Measurements from ENCODE around the gene PRRT2.
"Not testable (repeated sequence)": the region's sequence is repeated elsewhere in the genome, so short reads cannot be mapped to it uniquely, and the experiment has no call there.

The PRRT2 gene

GRCh38 chr16:29830774-29831173 is 18.8 kb downstream of the PRRT2 start:
- TF ChIP-seq PAX5 (IDR thresholded peaks at IDR 0.05; ENCODE audit: insufficient read depth, low read length, severe bottlenecking) (no peak), POLR2A (IDR thresholded peaks at IDR 0.05; ENCODE audit: low read depth, low read length) (no peak), TAF1 (IDR thresholded peaks at IDR 0.05; ENCODE audit: low read depth, low read length) (no peak), POLR2AphosphoS5 (IDR thresholded peaks at IDR 0.05; ENCODE audit: low read depth, low read length) (no peak), SPI1 (IDR thresholded peaks at IDR 0.05; ENCODE audit: low read depth, low read length) (no peak), POU2F2 (IDR thresholded peaks at IDR 0.05; ENCODE audit: low read depth, low read length) (no peak)
- no peak for DNase-seq (ENCODE audit: insufficient read length, low spot score)
- no peak for FAIRE-seq

GRCh38 chr16:29831490-29831889 is 19.5 kb downstream of the PRRT2 start:
- TF ChIP-seq SPI1 (IDR thresholded peaks at IDR 0.05; ENCODE audit: low read depth, low read length) = no peak
- TF ChIP-seq POLR2A (IDR thresholded peaks at IDR 0.05; ENCODE audit: low read depth, low read length) = no peak
- TF ChIP-seq POU2F2 (IDR thresholded peaks at IDR 0.05; ENCODE audit: low read depth, low read length) = no peak
- TF ChIP-seq TAF1 (IDR thresholded peaks at IDR 0.05; ENCODE audit: low read depth, low read length) = no peak
- no peak for TF ChIP-seq PAX5 (IDR thresholded peaks at IDR 0.05; ENCODE audit: insufficient read depth, low read length, severe bottlenecking)
- no peak for TF ChIP-seq POLR2AphosphoS5 (IDR thresholded peaks at IDR 0.05; ENCODE audit: low read depth, low read length)

GRCh38 chr16:29833219-29833618 is 21.2 kb downstream of the PRRT2 start:
- not testable (repeated sequence) for FAIRE-seq; DNase-seq (ENCODE audit: insufficient read length, low spot score)

More at GRCh38 chr16:29831490-29831889, 19.5 kb downstream of the PRRT2 start:
- DNase-seq (ENCODE audit: insufficient read length, low spot score) (no peak), FAIRE-seq (no peak)

DNA sequence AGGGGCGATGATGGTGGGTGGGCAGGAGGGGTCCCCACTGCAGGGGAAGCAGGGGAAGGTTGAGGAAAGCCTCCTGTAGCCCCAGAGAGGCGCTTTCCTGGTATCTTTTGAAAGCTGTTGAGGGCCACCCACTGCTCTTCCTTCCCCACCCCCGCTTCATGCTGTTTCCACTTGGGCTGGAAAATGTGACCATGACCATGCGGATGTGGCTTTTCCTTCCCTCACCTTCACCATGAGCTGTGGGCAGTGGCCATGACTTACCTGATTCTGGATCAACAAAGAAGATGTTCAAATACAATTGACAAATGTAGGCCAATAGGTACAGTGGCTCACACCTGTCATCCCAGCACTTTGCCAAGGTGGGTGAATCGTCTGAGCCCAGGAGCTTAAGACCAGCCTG is 22.1 kb downstream of the PRRT2 start:
- DNase-seq (ENCODE audit: insufficient read length, low spot score) (no peak), FAIRE-seq (no peak)
- TF ChIP-seq POLR2A (IDR thresholded peaks at IDR 0.05; ENCODE audit: low read depth, low read length) = no peak
- no peak for TF ChIP-seq SPI1 (IDR thresholded peaks at IDR 0.05; ENCODE audit: low read depth, low read length)
- no peak for TF ChIP-seq TAF1 (IDR thresholded peaks at IDR 0.05; ENCODE audit: low read depth, low read length)
- no peak for TF ChIP-seq PAX5 (IDR thresholded peaks at IDR 0.05; ENCODE audit: insufficient read depth, low read length, severe bottlenecking)
- TF ChIP-seq POLR2AphosphoS5 (IDR thresholded peaks at IDR 0.05; ENCODE audit: low read depth, low read length) = no peak
- TF ChIP-seq POU2F2 (IDR thresholded peaks at IDR 0.05; ENCODE audit: low read depth, low read length) = no peak

DNA sequence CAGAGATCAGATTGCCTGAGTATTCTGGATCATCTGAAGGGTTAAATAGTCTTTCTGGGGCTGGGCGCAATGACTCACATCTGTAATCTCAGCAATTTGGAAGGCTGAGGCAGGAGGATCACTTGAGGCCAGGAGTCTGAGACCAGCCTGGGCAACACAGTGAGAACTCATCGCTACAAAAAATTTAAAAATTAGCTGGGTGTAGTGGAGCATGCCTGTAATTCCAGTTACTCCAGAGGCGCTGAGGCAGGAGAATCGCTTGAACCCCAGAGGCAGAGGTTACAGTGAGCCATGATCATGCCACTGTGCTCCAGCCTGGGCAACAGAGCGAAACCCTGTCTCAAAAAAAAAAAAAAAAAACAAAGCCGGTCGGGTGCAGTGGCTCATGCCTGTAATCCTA is 23.9 kb downstream of the PRRT2 start:
- FAIRE-seq (no peak), DNase-seq (ENCODE audit: insufficient read length, low spot score) (no peak)
- TF ChIP-seq POLR2AphosphoS5 (IDR thresholded peaks at IDR 0.05; ENCODE audit: low read depth, low read length) (no peak), POU2F2 (IDR thresholded peaks at IDR 0.05; ENCODE audit: low read depth, low read length) (no peak), TAF1 (IDR thresholded peaks at IDR 0.05; ENCODE audit: low read depth, low read length) (no peak), POLR2A (IDR thresholded peaks at IDR 0.05; ENCODE audit: low read depth, low read length) (no peak), PAX5 (IDR thresholded peaks at IDR 0.05; ENCODE audit: insufficient read depth, low read length, severe bottlenecking) (no peak), SPI1 (IDR thresholded peaks at IDR 0.05; ENCODE audit: low read depth, low read length) (no peak)

- DNase-seq (ENCODE audit: insufficient read length, low spot score) (no peak), FAIRE-seq (no peak)
- TF ChIP-seq PAX5 (IDR thresholded peaks at IDR 0.05; ENCODE audit: insufficient read depth, low read length, severe bottlenecking) = no peak
- TF ChIP-seq POU2F2 (IDR thresholded peaks at IDR 0.05; ENCODE audit: low read depth, low read length) = no peak
- no peak for TF ChIP-seq SPI1 (IDR thresholded peaks at IDR 0.05; ENCODE audit: low read depth, low read length)
- TF ChIP-seq POLR2A (IDR thresholded peaks at IDR 0.05; ENCODE audit: low read depth, low read length) = no peak
- TF ChIP-seq POLR2AphosphoS5 (IDR thresholded peaks at IDR 0.05; ENCODE audit: low read depth, low read length) = no peak
- TF ChIP-seq TAF1 (IDR thresholded peaks at IDR 0.05; ENCODE audit: low read depth, low read length) = no peak
These were observed 24.6 kb downstream of the PRRT2 start for GRCh38 chr16:29836623-29837022.

GRCh38 chr16:29837841-29838240 is 25.8 kb downstream of the PRRT2 start:
- no peak for DNase-seq (ENCODE audit: insufficient read length, low spot score)
- TF ChIP-seq TAF1 (IDR thresholded peaks at IDR 0.05; ENCODE audit: low read depth, low read length) (no peak), PAX5 (IDR thresholded peaks at IDR 0.05; ENCODE audit: insufficient read depth, low read length, severe bottlenecking) (no peak), SPI1 (IDR thresholded peaks at IDR 0.05; ENCODE audit: low read depth, low read length) (no peak), POLR2A (IDR thresholded peaks at IDR 0.05; ENCODE audit: low read depth, low read length) (no peak), POU2F2 (IDR thresholded peaks at IDR 0.05; ENCODE audit: low read depth, low read length) (no peak), POLR2AphosphoS5 (IDR thresholded peaks at IDR 0.05; ENCODE audit: low read depth, low read length) (no peak)
- FAIRE-seq = no peak

DNA sequence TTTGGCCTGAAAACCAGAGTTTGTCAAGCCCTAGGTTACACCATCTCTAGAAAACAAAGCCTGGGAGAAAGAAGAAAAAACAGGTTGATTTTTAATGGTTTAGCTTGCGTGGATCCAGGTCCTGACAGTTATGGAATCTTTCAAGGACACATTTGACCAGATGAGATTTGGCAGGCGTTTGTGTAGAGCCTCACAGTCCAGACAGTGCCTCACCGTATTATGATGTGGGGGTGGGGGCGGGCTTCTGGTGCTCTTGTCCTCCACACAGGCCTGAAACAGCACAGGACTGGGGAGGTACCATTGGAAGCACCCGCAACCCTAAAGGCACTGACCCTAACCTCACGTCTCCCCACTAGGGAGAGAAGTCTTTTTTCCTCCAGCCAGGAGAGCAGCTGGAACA is 27.8 kb downstream of the PRRT2 start:
- DNase-seq (ENCODE audit: insufficient read length, low spot score) (no peak), FAIRE-seq (no peak)
- TF ChIP-seq PAX5 (IDR thresholded peaks at IDR 0.05; ENCODE audit: insufficient read depth, low read length, severe bottlenecking) (no peak), POLR2AphosphoS5 (IDR thresholded peaks at IDR 0.05; ENCODE audit: low read depth, low read length) (no peak), TAF1 (IDR thresholded peaks at IDR 0.05; ENCODE audit: low read depth, low read length) (no peak)

DNA sequence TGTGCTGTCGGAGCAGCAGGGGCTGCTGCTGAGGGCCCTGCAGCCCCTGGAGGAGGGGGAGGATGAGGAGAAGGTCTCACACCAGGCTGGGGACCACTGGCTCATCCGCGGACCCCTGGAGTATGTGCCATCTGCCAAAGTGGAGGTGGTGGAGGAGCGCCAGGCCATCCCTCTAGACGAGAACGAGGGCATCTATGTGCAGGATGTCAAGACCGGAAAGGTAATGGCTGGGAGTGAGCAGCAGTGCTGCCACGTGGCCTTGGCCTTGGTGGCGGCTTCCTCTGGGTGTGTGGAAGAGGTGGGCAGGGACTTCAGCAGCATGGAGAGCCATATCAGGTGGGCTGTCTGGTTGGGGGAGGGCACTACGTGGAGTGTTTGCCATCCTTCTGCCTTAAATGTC is 28.2 kb downstream of the PRRT2 start:
- no peak for FAIRE-seq
- TF ChIP-seq POLR2AphosphoS5 (IDR thresholded peaks at IDR 0.05; ENCODE audit: low read depth, low read length) (no peak), SPI1 (IDR thresholded peaks at IDR 0.05; ENCODE audit: low read depth, low read length) (no peak), TAF1 (IDR thresholded peaks at IDR 0.05; ENCODE audit: low read depth, low read length) (no peak), PAX5 (IDR thresholded peaks at IDR 0.05; ENCODE audit: insufficient read depth, low read length, severe bottlenecking) (no peak), POU2F2 (IDR thresholded peaks at IDR 0.05; ENCODE audit: low read depth, low read length) (no peak), POLR2A (IDR thresholded peaks at IDR 0.05; ENCODE audit: low read depth, low read length) (no peak)
- no peak for DNase-seq (ENCODE audit: insufficient read length, low spot score)

- TF ChIP-seq TAF1 (IDR thresholded peaks at IDR 0.05; ENCODE audit: low read depth, low read length) (no peak), PAX5 (IDR thresholded peaks at IDR 0.05; ENCODE audit: insufficient read depth, low read length, severe bottlenecking) (no peak), POLR2AphosphoS5 (IDR thresholded peaks at IDR 0.05; ENCODE audit: low read depth, low read length) (no peak), SPI1 (IDR thresholded peaks at IDR 0.05; ENCODE audit: low read depth, low read length) (no peak), POU2F2 (IDR thresholded peaks at IDR 0.05; ENCODE audit: low read depth, low read length) (no peak), POLR2A (IDR thresholded peaks at IDR 0.05; ENCODE audit: low read depth, low read length) (no peak)
- FAIRE-seq = no peak
- DNase-seq (ENCODE audit: insufficient read length, low spot score) = no peak
These were observed 29.6 kb downstream of the PRRT2 start for GRCh38 chr16:29841631-29842030.
